Measurements from ENCODE around the gene EYA3.

The EYA3 gene

GRCh38 chr1:28135371-28136168 is 47.2 kb upstream of the EYA3 start:
- no peak for TF ChIP-seq ZNF70 (CRISPR knock-in tag; IDR thresholded peaks at IDR 0.05)
- no peak for TF ChIP-seq SNAI2 (CRISPR knock-in tag; IDR thresholded peaks at IDR 0.05)
- TF ChIP-seq TSHZ2 (CRISPR knock-in tag; IDR thresholded peaks at IDR 0.05) = no peak
- TF ChIP-seq ZNF8 (CRISPR knock-in tag; IDR thresholded peaks at IDR 0.05) = no peak
- no peak for TF ChIP-seq ZFP30 (CRISPR knock-in tag; IDR thresholded peaks at IDR 0.05)
- no peak for TF ChIP-seq CREB5 (CRISPR knock-in tag; IDR thresholded peaks at IDR 0.05; ENCODE audit: low read depth)
- TF ChIP-seq RARB (CRISPR knock-in tag; IDR thresholded peaks at IDR 0.05) = no peak
- no peak for TF ChIP-seq TCF4 (CRISPR knock-in tag; IDR thresholded peaks at IDR 0.05; ENCODE audit: borderline replicate concordance)
- no peak for TF ChIP-seq PPARA (CRISPR knock-in tag; IDR thresholded peaks at IDR 0.05; ENCODE audit: borderline replicate concordance)
- TF ChIP-seq CSRNP3 (CRISPR knock-in tag; IDR thresholded peaks at IDR 0.05) = no peak
- TF ChIP-seq ARNTL (CRISPR knock-in tag; IDR thresholded peaks at IDR 0.05; ENCODE audit: borderline replicate concordance, low read depth) = no peak
- no peak for TF ChIP-seq ZC3H10 (CRISPR knock-in tag; IDR thresholded peaks at IDR 0.05)
- no peak for TF ChIP-seq PATZ1 (CRISPR knock-in tag; IDR thresholded peaks at IDR 0.05; ENCODE audit: borderline replicate concordance)
- no peak for ATAC-seq

GRCh38 chr1:28134651-28135207 is 46.3 kb upstream of the EYA3 start:
- ATAC-seq = no peak
- no peak for TF ChIP-seq CREB5 (CRISPR knock-in tag; IDR thresholded peaks at IDR 0.05; ENCODE audit: low read depth)
- no peak for TF ChIP-seq ESRRG (CRISPR knock-in tag; IDR thresholded peaks at IDR 0.05)
- no peak for TF ChIP-seq TOX (CRISPR knock-in tag; IDR thresholded peaks at IDR 0.05; ENCODE audit: borderline replicate concordance)
- TF ChIP-seq PPARA (CRISPR knock-in tag; IDR thresholded peaks at IDR 0.05; ENCODE audit: borderline replicate concordance) = no peak
- TF ChIP-seq BACH2 (CRISPR knock-in tag; IDR thresholded peaks at IDR 0.05; ENCODE audit: borderline replicate concordance) = no peak
- no peak for TF ChIP-seq POU6F1 (CRISPR knock-in tag; IDR thresholded peaks at IDR 0.05; ENCODE audit: borderline replicate concordance, low read depth)
- TF ChIP-seq ZC3H10 (CRISPR knock-in tag; IDR thresholded peaks at IDR 0.05) = no peak
- TF ChIP-seq CSDC2 (CRISPR knock-in tag; IDR thresholded peaks at IDR 0.05) = no peak
- TF ChIP-seq ZNF8 (CRISPR knock-in tag; IDR thresholded peaks at IDR 0.05) = no peak
- no peak for TF ChIP-seq TCF4 (CRISPR knock-in tag; IDR thresholded peaks at IDR 0.05; ENCODE audit: borderline replicate concordance)
- no peak for TF ChIP-seq TSHZ2 (CRISPR knock-in tag; IDR thresholded peaks at IDR 0.05)
- no peak for TF ChIP-seq ZFP30 (CRISPR knock-in tag; IDR thresholded peaks at IDR 0.05)
- TF ChIP-seq RARB (CRISPR knock-in tag; IDR thresholded peaks at IDR 0.05) = no peak
- TF ChIP-seq GLIS3 (CRISPR knock-in tag; IDR thresholded peaks at IDR 0.05) = no peak
- no peak for TF ChIP-seq ARNTL (CRISPR knock-in tag; IDR thresholded peaks at IDR 0.05; ENCODE audit: borderline replicate concordance, low read depth)

Data from SK-N-SH treated with all-trans-retinoic acid at 6 μM for 48 hours (cell line).